Panc1 (cell line): Measurements from ENCODE around the gene CBX7. TPM values are rescaled to one million over a fixed set of nuclear protein-coding genes. Genes with fewer than 3 reads are reported as not detected.

Source experiments
- ATAC-seq: fragments of 200-7000 bp; cut with Tn5 transposase; 2 replicates; pipeline ENCODE4 v1.9.1; 2020; ENCODE audit warnings: mild to moderate bottlenecking, moderate library complexity
- BruUV-seq: library from RNA; stranded (reverse); fragments of 400-500 nt; replicated peaks from 2 replicates; lab custom pipeline; 2021; lab: Mats Ljungman, UMichigan
- CTCF ChIA-PET: fragments of 300-600 bp; sonication (Branson Sonifier 250); formaldehyde crosslinking; loops from one replicate; lab custom pipeline; 2022; ENCODE audit warnings: antibody characterized with exemption; lab: Charles Lee
- POLR2A ChIA-PET: fragments of 300-600 bp; sonication (Branson Sonifier 250); formaldehyde crosslinking; loops from one replicate; lab custom pipeline; 2022; ENCODE audit warnings: antibody characterized with exemption; lab: Charles Lee
- DNase-seq: peaks from one replicate; pipeline ENCODE4 v3.0.0-alpha.2; 2010; ENCODE audit warnings: low read depth, low spot score
- H3K27ac ChIP-seq: 2 replicates; pipeline ENCODE4 v1.5.1; 2011; ENCODE audit warnings: mild to moderate bottlenecking, low read length, inconsistent platforms
- H3K27me3 ChIP-seq: fragments of 200-500 bp; sonication (Bioruptor generic); 2 replicates; pipeline ENCODE4 v1.6.0; 2014; ENCODE audit warnings: low read length, inconsistent platforms; ENCODE audit not compliant: control insufficient read depth, insufficient read depth
- H3K36me3 ChIP-seq: fragments of 200-500 bp; sonication (Bioruptor generic); 2 replicates; pipeline ENCODE4 v1.5.1; 2014; ENCODE audit warnings: inconsistent platforms, mild to moderate bottlenecking, low read length, moderate library complexity; ENCODE audit not compliant: control insufficient read depth, insufficient read depth
- H3K4me1 ChIP-seq: 2 replicates; pipeline ENCODE4 v1.5.1; 2011; ENCODE audit warnings: inconsistent platforms, mild to moderate bottlenecking, low read length, moderate library complexity; ENCODE audit not compliant: control insufficient read depth, insufficient read depth
- H3K4me3 ChIP-seq, 2 experiments: 2 replicates each; pipeline ENCODE4 v1.5.1; 2011 to 2012; ENCODE audit warnings: low read depth in 2 of 2, low read length in 2 of 2, mild to moderate bottlenecking in 2 of 2, inconsistent platforms in 1 of 2, moderate library complexity in 1 of 2
- H3K9me3 ChIP-seq: fragments of 200-500 bp; sonication (Bioruptor generic); 2 replicates; pipeline ENCODE4 v1.5.1; 2014; ENCODE audit warnings: low read depth, mild to moderate bottlenecking, inconsistent platforms, low read length, moderate library complexity; ENCODE audit not compliant: control insufficient read depth, insufficient read depth
- POLR2AphosphoS5 ChIP-seq: IDR thresholded peaks from 2 replicates; pipeline ENCODE4 v1.6.1; 2012; ENCODE audit warnings: mild to moderate bottlenecking, low read depth, low read length, moderate library complexity
- SIN3A ChIP-seq: IDR thresholded peaks from 2 replicates; pipeline ENCODE4 v1.6.1; 2012; ENCODE audit warnings: low read depth, mild to moderate bottlenecking, low read length, moderate library complexity, borderline replicate concordance; ENCODE audit not compliant: insufficient read depth
- TCF7L2 ChIP-seq: IDR thresholded peaks from 2 replicates; pipeline ENCODE4 v1.6.1; 2011; ENCODE audit warnings: mild to moderate bottlenecking, low read depth, low read length, inconsistent platforms
- in situ Hi-C: cut with HindIII; loops from 2 replicates; pipeline ENCODE4 v1.10.0; 2016; ENCODE audit warnings: low sequenced_read_pairs, low pct_unique_long_range_greater_than_20kb
- intact Hi-C: fragments of 100-400 bp; cut with micrococcal nuclease; formaldehyde crosslinking; loops from one replicate; pipeline ENCODE4 v1.10.0; 2022; ENCODE audit not compliant: unreplicated experiment
- total RNA-seq: library from RNA; stranded (reverse); gene quantifications from one replicate; pipeline ENCODE4 v1.2.1, GENCODE V29; 2021; ENCODE audit not compliant: unreplicated experiment
- TF ChIP-seq, protein P1 (sequence below), 2 experiments: IDR thresholded peaks; 2 replicates each; pipeline ENCODE4 v1.6.1; 2011 to 2012; ENCODE audit warnings: low read depth in 2 of 2, control low read depth in 1 of 2, low read length in 1 of 2, mild to moderate bottlenecking in 1 of 2, moderate library complexity in 1 of 2; ENCODE audit not compliant: insufficient read depth in 1 of 2
- TF ChIP-seq, protein P2 (sequence below): fragments of 450-650 bp; IDR thresholded peaks from 2 replicates; pipeline ENCODE4 v1.5.1; 2017; ENCODE audit warnings: mild to moderate bottlenecking

Gene CBX7
- total RNA-seq, 1 experiment from 2014 or later = 14.5 TPM

DNA sequence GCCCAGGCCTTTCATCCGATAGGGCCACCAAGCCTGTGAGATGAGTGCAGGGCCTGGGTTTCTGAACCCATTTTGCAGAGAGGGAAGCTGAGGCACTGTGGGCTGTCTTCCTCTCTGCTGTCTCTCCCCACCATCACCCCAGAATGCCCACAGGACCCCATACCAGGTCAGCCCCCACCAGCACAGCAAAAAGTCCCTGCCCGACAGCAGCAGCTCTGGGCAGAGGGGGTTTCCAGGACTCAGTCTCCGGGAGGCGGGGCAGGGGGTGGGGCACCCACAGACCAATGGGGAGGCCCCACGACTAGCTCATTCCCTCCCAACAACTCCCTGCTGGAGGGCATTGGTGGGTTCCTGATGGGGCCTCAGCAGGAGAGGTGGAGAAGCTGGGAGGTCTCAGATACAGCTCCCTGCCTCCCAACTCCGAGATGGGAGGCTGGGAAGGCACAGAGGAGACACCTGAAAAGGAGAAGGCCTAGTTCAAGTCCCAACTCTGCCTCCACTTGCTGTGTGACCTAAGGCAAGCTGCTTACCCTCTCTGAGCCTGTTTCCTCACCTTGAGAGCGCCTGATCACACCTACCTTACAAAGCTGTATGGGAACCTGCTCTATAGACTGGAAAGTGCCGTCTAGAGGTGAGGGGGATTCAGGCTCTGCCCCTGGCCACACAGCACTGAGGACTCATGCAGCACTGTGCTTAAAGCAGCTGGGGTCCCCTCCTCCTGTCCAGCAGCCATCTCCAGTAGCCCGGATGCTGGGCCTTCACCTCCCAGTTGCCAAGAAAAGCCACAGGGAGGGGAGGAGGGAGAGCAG, 3.5 kb downstream of the CBX7 start:
- H3K4me1 ChIP-seq = peaks cover 21% of the 10 kb centered on the region
- in situ Hi-C loops = no loop called here
- intact Hi-C loops = no loop called here
- H3K4me3 ChIP-seq = no peak overlapping the region
- H3K27me3 ChIP-seq = no peaks in the 10 kb centered on the region
- ATAC-seq (no peak), DNase-seq (no peak)
- no TSS peak for BruUV-seq
- no peaks in the 10 kb centered on the region for H3K9me3 ChIP-seq
- no peaks in the 10 kb centered on the region; the same call in 1 of the 2 replicates for H3K36me3 ChIP-seq
- ChIA-PET POLR2A (no interaction called here), CTCF (interaction anchor here (0.6 kb wide), 1 partner anchor 145 kb away, joined by 3 read pairs; no protein-coding TSS in a partner anchor)
- H3K27ac ChIP-seq = no peak overlapping the region; the same call in 1 of the 2 replicates
- TF ChIP-seq, protein P1, sequence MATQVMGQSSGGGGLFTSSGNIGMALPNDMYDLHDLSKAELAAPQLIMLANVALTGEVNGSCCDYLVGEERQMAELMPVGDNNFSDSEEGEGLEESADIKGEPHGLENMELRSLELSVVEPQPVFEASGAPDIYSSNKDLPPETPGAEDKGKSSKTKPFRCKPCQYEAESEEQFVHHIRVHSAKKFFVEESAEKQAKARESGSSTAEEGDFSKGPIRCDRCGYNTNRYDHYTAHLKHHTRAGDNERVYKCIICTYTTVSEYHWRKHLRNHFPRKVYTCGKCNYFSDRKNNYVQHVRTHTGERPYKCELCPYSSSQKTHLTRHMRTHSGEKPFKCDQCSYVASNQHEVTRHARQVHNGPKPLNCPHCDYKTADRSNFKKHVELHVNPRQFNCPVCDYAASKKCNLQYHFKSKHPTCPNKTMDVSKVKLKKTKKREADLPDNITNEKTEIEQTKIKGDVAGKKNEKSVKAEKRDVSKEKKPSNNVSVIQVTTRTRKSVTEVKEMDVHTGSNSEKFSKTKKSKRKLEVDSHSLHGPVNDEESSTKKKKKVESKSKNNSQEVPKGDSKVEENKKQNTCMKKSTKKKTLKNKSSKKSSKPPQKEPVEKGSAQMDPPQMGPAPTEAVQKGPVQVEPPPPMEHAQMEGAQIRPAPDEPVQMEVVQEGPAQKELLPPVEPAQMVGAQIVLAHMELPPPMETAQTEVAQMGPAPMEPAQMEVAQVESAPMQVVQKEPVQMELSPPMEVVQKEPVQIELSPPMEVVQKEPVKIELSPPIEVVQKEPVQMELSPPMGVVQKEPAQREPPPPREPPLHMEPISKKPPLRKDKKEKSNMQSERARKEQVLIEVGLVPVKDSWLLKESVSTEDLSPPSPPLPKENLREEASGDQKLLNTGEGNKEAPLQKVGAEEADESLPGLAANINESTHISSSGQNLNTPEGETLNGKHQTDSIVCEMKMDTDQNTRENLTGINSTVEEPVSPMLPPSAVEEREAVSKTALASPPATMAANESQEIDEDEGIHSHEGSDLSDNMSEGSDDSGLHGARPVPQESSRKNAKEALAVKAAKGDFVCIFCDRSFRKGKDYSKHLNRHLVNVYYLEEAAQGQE (IDR thresholded peaks at IDR 0.05; ENCODE audit: insufficient read depth in 1 of 2, low read depth in 2 of 2, low read length in 1 of 2) = no peak
- no peak for TF ChIP-seq TCF7L2
- TF ChIP-seq, protein P2, sequence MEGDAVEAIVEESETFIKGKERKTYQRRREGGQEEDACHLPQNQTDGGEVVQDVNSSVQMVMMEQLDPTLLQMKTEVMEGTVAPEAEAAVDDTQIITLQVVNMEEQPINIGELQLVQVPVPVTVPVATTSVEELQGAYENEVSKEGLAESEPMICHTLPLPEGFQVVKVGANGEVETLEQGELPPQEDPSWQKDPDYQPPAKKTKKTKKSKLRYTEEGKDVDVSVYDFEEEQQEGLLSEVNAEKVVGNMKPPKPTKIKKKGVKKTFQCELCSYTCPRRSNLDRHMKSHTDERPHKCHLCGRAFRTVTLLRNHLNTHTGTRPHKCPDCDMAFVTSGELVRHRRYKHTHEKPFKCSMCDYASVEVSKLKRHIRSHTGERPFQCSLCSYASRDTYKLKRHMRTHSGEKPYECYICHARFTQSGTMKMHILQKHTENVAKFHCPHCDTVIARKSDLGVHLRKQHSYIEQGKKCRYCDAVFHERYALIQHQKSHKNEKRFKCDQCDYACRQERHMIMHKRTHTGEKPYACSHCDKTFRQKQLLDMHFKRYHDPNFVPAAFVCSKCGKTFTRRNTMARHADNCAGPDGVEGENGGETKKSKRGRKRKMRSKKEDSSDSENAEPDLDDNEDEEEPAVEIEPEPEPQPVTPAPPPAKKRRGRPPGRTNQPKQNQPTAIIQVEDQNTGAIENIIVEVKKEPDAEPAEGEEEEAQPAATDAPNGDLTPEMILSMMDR = no peak
- no peak for TF ChIP-seq SIN3A
- no peak for TF ChIP-seq POLR2AphosphoS5

DNA sequence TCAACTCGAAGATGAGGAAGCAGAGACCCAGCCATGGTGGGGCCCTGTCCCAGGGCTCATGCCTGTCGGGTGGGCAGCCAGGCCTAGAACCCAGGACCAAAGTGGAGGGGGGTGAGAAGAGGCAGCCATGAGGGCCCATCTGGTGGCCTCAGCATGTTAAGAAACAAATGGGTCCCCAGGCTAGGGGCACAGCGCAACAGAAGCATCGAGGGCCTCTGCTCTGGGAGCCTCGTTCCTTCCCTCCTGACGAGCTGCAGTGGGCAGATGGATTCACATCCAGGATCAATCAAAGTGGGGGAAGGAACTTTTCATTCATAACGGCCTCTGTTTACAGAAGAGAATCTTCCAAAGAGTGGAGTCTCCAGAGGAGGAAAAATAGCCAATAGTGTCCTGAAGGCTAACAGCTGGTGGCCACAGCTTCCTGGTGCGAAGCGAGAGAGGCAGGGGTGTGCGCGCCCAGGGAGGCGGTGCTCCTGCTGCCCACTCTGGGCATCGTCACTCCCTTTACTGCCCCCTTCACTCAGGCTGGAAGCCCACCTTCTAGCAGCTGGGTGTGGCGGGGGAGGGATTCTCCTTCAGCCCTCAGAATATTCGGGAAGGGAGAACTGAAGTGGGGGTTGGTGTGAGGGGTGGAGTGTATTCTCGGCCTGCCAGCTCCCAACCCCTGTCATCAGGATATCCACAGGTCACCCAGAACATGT, 4.3 kb downstream of the CBX7 start:
- ATAC-seq (no peak), DNase-seq (no peak)
- intact Hi-C loops = no loop called here
- no peak for TF ChIP-seq SIN3A
- TF ChIP-seq POLR2AphosphoS5 = no peak
- no peak for TF ChIP-seq TCF7L2
- TF ChIP-seq, protein P2 = no peak
- TF ChIP-seq, protein P1 (IDR thresholded peaks at IDR 0.05; ENCODE audit: insufficient read depth in 1 of 2, low read depth in 2 of 2, low read length in 1 of 2) = no peak
- no TSS peak for BruUV-seq
- Histone ChIP-seq H3K27me3 (no peaks in the 10 kb centered on the region), H3K9me3 (no peaks in the 10 kb centered on the region), H3K4me3 (no peak overlapping the region), H3K36me3 (no peaks in the 10 kb centered on the region; the same call in 1 of the 2 replicates), H3K27ac (no peak overlapping the region), H3K4me1 (peaks cover 26% of the 10 kb centered on the region)
- ChIA-PET POLR2A (no interaction called here), CTCF (no interaction called here)
- in situ Hi-C loops = no loop called here
